ENCODE results near the gene ERCC3.
"Not testable (repeated sequence)": the region's sequence is repeated elsewhere in the genome, so short reads cannot be mapped to it uniquely, and the experiment has no call there.

Gene ERCC3

GRCh38 chr2:127278959-127279358 lies 15.0 kb downstream of the ERCC3 start:
- no peak for DNase-seq

GRCh38 chr2:127277028-127277427 lies 16.9 kb downstream of the ERCC3 start:
- no peak for DNase-seq

- DNase-seq, result no peak
Measured at GRCh38 chr2:127275789-127276188, 18.2 kb downstream of the ERCC3 start.

- no peak for DNase-seq
Measured at GRCh38 chr2:127275356-127275755, 18.6 kb downstream of the ERCC3 start.

- DNase-seq, result no peak
Measured at GRCh38 chr2:127270663-127271062, 23.3 kb downstream of the ERCC3 start.

- no peak for DNase-seq
Measured at GRCh38 chr2:127261804-127262406, 32.0 kb downstream of the ERCC3 start.

GRCh38 chr2:127259355-127259754 lies 34.6 kb downstream of the ERCC3 start:
- no peak for DNase-seq

GRCh38 chr2:127256866-127257265 lies 37.1 kb downstream of the ERCC3 start:
- DNase-seq, result no peak

GRCh38 chr2:127256381-127256780 lies 37.6 kb downstream of the ERCC3 start:
- DNase-seq, result no peak

GRCh38 chr2:127255721-127256120 lies 38.2 kb downstream of the ERCC3 start:
- no peak for DNase-seq

GRCh38 chr2:127255146-127255545 lies 38.8 kb downstream of the ERCC3 start:
- DNase-seq, result no peak

GRCh38 chr2:127254386-127254981 lies 39.5 kb downstream of the ERCC3 start:
- DNase-seq, result no peak

GRCh38 chr2:127241184-127241583 lies 52.8 kb downstream of the ERCC3 start:
- DNase-seq, result not testable (repeated sequence)

- DNase-seq, result no peak
Measured at GRCh38 chr2:127239395-127239794, 54.5 kb downstream of the ERCC3 start.

- DNase-seq, result not testable (repeated sequence)
Measured at GRCh38 chr2:127237768-127238167, 56.2 kb downstream of the ERCC3 start.

- no peak for DNase-seq
Measured at GRCh38 chr2:127235082-127235702, 58.8 kb downstream of the ERCC3 start.

GRCh38 chr2:127233710-127234109 lies 60.2 kb downstream of the ERCC3 start:
- no peak for DNase-seq

GRCh38 chr2:127231130-127231865 lies 62.6 kb downstream of the ERCC3 start:
- DNase-seq, result no peak

- DNase-seq, result no peak
Measured at GRCh38 chr2:127229555-127229954, 64.4 kb downstream of the ERCC3 start.

GRCh38 chr2:127228102-127228501 lies 65.8 kb downstream of the ERCC3 start:
- DNase-seq, result no peak

GRCh38 chr2:127227264-127227660 lies 66.7 kb downstream of the ERCC3 start:
- DNase-seq, result not testable (repeated sequence)

GRCh38 chr2:127226520-127227263 lies 67.3 kb downstream of the ERCC3 start:
- peak; percentile 72 for DNase-seq

GRCh38 chr2:127226132-127226519 lies 67.8 kb downstream of the ERCC3 start:
- DNase-seq, result no peak
